EL (cell line): Measurements from ENCODE around the gene TNFSF13.
A peak's percentile ranks its signal among the peaks of the same experiment; 100 is the strongest.

Experiments used
- DNase-seq: peaks from one replicate; pipeline ENCODE4 v3.0.0-alpha.2; 2016

The TNFSF13 gene, protein sequence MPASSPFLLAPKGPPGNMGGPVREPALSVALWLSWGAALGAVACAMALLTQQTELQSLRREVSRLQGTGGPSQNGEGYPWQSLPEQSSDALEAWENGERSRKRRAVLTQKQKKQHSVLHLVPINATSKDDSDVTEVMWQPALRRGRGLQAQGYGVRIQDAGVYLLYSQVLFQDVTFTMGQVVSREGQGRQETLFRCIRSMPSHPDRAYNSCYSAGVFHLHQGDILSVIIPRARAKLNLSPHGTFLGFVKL

DNA sequence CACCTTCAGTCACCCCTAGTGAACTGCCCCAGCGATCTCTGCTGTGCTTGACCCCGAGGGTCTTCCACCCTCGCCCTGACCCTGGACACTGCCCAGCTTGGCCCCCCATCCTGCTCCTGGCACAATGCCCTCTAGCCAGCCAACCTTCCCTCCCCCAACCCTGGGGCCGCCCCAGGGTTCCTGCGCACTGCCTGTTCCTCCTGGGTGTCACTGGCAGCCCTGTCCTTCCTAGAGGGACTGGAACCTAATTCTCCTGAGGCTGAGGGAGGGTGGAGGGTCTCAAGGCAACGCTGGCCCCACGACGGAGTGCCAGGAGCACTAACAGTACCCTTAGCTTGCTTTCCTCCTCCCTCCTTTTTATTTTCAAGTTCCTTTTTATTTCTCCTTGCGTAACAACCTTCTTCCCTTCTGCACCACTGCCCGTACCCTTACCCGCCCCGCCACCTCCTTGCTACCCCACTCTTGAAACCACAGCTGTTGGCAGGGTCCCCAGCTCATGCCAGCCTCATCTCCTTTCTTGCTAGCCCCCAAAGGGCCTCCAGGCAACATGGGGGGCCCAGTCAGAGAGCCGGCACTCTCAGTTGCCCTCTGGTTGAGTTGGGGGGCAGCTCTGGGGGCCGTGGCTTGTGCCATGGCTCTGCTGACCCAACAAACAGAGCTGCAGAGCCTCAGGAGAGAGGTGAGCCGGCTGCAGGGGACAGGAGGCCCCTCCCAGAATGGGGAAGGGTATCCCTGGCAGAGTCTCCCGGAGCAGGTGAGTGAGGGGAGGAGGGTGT lies at the start of gene TNFSF13:
Gene TNFSF13, plus strand, starts transcription at position 207 of the 776 bp plus-strand sequence. Its CDS starts 290 bp downstream, at position 497.
- DNase-seq, result no peak

DNA sequence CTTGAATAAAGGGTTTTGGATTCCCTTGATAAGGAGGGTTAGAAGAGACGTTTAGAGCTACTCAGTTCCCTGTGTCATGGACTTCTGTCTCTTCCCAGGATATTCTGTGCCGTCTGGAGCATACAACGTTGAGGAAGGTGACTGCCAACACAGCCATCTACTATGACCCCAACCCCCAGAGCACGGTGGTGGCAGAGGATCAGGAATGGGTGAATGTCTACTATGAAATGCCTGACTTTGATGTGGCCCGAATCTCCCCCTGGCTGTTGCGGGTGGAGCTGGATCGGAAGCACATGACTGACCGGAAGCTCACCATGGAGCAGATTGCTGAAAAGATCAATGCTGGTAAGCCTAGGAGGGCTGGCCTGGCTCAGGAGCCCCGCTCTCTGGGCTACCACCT lies 49.7 kb upstream of the TNFSF13 start:
- no peak for DNase-seq

DNA sequence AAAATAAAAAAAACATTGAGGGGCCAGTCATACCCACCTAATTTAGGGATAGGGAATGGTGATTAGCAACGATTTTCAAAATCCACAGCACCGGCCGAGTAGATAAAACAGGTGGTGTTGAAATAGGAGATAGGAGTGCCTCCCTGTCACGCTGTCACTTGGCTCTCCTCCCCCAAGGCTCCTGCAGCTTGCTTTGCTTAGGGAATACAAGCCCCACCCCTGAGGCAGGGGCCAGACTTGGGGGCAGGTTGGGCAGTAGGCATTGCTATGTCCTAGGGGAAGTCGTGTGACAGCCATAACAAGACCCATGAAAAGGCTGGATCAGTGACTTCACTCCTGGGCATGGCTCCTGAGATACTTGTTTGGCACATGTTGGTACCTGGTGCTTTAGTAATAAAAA lies 48.6 kb upstream of the TNFSF13 start:
- DNase-seq, result no peak

DNA sequence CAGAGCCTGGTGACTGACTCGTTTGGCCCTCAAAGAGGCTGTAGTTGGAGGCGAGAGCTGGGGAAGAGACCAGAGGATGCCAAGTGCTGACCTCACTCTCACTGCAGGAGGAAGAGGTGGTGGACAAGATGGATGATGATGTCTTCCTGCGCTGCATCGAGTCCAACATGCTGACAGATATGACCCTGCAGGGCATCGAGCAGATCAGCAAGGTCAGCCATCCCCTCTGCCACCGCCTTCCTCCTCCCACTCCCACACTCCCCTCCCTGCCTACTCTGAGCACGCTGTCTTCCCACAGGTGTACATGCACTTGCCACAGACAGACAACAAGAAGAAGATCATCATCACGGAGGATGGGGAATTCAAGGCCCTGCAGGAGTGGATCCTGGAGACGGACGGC lies 47.4 kb upstream of the TNFSF13 start:
- DNase-seq, result no peak

DNA sequence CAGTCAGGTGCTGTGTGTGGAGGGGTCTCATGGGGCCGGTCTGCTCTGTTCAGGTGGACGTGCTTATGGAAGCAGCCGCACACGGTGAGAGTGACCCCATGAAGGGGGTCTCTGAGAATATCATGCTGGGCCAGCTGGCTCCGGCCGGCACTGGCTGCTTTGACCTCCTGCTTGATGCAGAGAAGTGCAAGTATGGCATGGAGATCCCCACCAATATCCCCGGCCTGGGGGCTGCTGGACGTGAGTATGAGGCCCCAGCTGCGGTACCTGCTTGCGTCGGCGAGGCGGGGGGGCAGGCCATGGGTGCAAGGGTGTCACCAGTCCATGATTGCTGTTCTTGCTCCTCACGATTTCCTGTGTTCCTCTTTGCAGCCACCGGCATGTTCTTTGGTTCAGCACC lies 46.4 kb upstream of the TNFSF13 start:
- no peak for DNase-seq

DNA sequence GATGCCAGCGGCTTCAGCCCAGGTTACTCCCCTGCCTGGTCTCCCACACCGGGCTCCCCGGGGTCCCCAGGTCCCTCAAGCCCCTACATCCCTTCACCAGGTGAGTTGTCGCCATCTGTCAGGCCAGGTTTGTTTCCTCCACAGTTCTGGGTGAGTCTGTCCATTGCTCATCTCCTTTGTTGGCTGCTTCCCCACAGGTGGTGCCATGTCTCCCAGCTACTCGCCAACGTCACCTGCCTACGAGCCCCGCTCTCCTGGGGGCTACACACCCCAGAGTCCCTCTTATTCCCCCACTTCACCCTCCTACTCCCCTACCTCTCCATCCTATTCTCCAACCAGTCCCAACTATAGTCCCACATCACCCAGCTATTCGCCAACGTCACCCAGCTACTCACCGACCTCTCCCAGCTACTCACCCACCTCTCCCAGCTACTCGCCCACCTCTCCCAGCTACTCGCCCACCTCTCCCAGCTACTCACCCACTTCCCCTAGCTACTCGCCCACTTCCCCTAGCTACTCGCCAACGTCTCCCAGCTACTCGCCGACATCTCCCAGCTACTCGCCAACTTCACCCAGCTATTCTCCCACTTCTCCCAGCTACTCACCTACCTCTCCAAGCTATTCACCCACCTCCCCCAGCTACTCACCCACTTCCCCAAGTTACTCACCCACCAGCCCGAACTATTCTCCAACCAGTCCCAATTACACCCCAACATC lies 45.6 kb upstream of the TNFSF13 start:
- no peak for DNase-seq

DNA sequence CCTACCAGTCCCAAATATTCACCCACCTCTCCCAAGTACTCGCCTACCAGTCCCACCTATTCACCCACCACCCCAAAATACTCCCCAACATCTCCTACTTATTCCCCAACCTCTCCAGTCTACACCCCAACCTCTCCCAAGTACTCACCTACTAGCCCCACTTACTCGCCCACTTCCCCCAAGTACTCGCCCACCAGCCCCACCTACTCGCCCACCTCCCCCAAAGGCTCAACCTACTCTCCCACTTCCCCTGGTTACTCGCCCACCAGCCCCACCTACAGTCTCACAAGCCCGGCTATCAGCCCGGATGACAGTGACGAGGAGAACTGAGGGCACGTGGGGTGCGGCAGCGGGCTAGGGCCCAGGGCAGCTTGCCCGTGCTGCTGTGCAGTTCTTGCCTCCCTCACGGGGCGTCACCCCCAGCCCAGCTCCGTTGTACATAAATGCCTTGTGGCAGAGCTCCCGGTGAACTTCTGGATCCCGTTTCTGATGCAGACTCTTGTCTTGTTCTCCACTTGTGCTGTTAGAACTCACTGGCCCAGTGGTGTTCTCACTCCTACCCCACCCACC lies 44.6 kb upstream of the TNFSF13 start:
- DNase-seq, result no peak

DNA sequence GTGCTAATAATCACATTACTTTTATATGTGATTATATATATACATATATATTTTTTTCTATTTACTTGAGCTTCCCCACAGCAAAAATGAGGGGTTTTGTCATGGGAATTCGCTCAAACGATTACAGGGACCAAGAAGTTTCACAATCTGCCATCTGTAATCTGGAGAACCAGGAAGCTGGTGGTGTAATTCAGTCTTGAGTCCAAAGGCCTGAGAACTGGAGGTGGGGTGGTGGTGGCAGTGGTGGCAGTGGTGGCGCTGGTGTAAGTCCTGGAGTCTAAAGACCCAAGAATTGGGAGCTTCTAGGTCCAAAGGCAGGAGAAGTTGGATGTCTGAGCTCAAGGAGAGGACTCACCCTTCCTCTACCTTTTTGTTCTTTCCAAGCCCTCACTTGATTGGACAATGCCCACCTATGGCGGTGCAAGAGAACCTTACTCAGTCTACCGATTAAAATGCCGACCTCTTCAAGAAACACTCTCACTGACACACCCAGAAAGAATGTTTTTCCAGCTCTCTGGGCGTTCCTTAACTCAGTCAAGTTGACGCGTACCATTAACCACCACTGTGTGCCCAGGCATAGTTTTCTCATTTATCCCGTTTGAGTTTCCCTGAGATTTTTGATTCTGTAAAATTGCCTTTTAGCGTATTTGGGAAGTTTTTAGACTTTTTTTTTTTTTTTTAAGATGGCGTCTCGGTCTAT lies 42.5 kb upstream of the TNFSF13 start:
- peak; percentile 12 for DNase-seq

DNA sequence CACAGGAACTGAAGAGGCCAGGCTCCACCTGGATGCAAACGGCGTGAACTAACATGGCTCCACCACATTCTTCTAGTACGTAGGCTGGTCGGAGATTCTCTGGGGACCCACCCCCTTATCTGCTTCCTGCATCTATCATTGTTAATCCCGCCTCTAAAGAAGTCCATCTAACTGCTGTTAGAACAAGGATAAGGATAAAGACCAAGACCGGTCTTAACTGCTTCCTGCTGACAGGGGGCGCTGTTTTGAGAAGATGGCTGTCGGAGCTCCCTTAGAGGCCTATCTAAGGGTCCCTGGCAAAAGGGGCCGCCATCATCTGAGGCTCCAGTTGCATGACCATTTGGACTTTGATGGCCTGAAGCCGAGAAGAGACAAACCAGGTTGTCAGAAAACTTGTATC lies 35.5 kb upstream of the TNFSF13 start:
- DNase-seq, result peak; percentile 13

DNA sequence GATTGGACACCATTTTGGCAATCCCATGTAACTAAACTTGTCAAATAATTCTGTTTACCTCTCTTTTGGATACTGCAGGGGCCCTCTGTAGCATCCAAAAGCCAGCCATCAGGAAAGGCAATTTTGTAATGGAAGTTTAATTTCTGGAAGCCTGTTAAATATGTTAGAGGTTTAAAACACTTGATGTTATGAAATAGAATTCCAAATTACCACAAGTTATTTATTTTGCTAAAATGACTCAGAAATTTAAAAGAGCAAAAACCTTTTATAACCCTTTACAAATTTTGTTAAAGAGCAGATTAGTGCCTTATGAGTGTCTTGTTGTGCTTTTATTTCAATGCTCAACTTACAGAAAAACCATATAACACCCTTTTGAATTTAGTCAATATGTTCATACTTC lies 29.7 kb upstream of the TNFSF13 start:
- no peak for DNase-seq

DNA sequence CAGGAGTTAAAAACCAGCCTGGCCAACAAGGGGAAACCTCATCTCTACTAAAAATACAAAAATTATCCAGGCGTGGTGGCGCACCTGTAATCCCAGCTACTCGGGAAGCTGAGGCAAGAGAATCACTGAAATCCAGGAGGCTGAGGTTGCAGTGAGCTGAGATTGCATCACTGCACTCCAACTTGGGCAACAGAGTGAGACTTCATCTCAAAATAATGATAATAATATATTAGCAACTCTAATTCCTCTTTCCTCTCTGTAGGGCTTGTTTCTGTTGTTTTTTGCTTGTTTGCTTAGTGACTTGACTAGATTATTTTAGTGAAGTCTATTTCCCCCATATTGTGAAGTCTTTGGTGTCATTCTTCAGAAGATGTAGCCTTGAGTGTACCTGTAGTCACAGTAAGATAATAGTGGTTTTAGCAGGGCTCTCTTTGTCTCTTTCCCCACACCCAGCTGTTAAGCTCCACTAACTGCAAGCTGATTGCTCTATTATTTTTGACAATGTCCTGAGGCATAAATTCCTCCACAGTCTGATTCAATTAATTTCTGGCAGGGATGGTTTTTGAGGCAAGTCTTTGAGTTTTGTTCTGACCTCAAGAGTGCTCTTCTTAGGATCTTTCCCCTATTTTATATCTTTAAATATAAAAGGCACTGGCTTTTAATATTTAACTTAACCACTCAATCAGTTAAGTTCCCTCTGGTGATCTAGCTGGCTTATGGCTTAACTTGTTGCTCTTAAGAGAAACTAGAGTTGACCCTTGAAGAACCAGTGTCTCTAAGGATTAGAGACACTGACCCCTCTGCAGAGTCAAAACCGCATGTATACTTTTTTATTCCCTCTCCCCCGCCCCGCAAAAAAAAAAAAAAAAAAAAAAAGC lies 28.3 kb upstream of the TNFSF13 start:
- no peak for DNase-seq

DNA sequence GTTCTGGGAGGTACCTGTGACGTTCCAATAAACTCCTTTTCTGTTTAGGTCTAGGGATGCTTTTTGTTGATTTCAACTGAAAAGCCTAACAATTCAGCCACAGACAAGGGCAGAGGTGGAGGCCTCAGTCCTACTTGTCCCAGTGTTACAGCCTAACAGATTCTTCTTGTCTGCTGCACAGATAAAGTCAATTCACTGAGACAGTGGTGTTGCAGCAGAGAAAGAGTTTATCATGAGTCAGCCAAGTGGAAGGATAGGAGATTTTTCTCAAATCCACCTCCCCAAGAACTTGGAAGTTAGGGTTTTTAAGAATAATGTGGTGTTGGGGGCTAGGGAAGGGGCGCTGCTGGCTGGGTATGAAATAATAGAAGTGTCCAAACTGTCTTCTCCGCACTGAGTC lies 20.5 kb upstream of the TNFSF13 start:
- DNase-seq, result no peak

DNA sequence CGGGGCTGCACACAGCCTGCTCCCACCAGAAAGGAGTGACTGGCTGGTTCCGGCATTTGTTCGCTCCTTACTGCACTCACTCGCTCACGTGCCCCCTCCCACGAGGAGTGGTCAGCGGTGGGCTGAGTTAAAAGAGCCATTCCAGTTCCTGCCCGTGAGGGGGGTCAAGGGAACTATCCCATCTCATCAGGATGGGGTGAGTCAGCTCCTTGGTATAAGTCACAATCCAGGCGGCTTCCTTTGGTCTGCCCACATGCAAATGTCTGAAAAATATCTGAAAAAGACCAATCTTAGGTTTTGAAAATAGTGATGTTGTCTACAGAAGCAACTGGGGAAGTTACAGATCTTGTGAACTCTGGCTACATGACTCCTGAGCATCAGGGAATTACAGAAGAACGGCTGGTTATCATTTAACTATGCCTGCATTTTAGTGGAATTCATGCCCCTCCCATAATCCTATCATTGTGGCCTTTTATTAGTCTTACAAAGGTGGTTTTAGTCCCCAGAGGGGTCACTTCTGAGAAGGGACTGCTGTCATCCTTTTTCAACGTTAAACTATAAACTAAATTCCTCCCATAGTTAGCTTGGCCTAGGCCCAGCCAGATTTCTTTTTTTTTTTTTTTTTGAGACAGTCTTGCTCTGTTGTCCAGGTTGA lies 19.5 kb upstream of the TNFSF13 start:
- DNase-seq, result peak; percentile 27

DNA sequence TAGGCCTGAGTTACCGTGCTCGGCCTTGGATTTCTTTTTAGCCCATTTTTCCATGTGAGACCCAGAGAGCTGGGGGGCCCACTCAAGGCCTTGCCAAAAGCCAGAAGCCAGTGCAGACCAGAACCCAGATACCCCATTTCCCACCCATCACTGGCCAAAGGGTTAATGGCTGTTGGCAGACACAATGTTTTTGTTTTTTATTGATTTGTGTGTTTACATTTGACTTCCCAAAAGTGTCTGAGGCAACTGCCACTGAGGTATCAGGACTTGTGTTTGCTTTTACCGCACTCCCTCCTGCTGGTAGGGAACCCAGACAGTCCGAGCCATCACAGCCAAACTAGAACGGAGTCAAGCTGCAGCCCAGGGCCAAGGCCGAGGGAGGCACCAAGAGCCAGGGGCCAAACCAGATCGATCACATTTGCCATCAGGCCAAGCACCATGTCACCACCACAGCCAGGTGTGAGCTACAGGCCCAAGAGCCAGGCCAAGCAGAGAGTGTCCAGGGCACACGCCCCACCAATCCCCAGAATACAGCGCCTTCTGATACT lies 17.4 kb upstream of the TNFSF13 start:
- no peak for DNase-seq

DNA sequence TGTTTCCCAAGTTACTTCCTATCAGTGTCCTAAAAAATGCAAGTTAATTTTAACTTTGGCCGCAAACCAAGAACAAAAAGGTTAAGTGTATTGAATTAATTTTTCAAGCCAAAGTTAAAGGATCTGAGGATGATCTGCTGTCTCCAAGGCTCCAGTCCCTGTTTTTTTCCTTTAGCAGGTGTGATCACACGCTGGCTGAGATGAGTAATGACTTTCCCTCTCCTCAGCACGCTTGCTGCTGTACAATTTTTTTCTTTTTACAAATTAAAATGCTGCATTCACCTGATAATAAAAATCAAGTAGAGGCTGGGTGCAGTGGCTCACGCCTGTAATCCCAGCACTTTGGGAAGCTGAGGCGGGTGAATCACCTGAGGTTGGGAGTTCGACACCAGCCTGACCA lies 13.6 kb upstream of the TNFSF13 start:
- DNase-seq, result no peak

DNA sequence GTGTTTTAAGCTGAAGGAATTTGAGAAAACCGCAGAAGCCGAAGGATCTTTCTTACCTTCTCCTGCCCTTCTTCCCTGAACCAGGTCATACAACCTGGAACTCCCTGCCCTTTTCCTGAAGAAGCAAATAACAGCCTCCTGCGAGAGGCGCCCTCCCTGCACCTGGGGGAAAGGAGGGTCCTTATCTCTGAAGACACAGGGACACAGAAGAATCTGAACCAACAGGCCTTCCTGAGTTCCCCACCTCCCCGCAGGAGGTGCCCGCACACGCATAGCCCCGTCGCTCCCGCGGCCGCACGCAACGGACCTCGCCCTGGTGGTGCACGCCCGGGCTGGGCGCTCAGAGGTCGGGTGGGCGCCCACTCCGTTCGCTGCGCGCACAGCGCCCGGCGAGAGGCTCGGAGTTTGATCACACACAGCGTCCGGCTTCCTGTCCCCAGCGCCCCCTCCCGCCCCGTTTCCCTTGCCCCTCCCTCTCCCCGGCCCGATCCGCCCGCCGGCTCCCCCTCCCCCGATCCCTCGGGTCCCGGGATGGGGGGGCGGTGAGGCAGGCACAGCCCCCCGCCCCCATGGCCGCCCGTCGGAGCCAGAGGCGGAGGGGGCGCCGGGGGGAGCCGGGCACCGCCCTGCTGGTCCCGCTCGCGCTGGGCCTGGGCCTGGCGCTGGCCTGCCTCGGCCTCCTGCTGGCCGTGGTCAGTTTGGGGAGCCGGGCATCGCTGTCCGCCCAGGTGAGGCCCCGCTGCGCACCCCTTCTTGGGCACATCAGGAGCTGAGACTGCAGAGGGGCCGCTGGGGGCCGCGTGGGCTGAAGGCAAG lies 9.8 kb upstream of the TNFSF13 start, which contains the start of gene TNFSF12:
Gene TNFSF12, plus strand, starts transcription at position 474 of the 816 bp plus-strand sequence. Its CDS starts 96 bp downstream, at position 570.
- peak; percentile 50 for DNase-seq

DNA sequence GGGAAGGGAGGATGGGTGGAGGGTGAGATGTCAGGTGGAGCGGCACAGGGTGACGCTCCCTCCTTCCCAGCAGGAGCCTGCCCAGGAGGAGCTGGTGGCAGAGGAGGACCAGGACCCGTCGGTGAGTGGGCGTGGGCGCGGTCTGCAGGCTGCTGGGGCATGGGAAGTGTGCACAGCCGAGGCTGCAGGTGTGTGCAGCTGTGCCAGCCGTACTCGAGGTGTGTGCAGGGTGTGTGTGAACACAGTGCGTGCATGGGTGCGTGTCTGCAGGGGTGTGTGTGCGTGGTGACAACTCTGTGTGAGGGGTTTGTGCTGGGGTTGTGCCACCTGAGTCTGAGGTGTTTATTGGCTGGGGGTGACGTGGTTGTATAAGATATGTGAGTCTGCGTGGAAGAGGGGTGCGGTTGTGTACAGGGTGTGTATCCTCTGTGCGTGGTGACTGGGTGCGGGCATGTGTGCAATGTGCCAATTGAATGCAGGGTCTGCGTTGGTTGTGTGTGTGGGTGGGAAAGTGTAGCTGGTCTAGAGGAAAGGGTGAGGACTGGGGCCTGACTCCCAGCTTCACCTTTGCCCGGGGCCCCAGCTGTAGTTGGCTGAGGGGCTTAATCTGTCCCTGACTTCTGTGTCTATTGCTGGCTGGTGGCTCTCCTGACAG lies 9.0 kb upstream of the TNFSF13 start:
- no peak for DNase-seq

DNA sequence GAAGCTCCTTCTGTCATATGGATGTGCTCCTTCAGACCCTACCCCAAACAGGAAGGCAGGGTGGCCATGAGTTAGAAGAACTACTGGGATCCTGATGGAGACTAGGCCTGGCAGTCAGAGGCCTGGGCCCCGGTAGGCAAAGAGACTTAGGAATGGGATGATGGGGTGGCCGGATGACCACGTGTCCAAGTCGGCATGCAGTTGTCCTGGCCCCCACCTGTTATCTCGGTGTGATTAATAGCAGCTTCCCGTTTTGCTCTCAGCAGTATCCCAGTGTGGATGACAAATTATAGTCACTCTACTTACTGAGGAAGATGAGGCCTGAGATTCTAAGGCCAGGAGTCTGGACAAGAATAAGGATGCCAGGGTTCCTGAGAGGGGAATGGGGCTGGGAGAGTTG lies 8.2 kb upstream of the TNFSF13 start:
- no peak for DNase-seq

DNA sequence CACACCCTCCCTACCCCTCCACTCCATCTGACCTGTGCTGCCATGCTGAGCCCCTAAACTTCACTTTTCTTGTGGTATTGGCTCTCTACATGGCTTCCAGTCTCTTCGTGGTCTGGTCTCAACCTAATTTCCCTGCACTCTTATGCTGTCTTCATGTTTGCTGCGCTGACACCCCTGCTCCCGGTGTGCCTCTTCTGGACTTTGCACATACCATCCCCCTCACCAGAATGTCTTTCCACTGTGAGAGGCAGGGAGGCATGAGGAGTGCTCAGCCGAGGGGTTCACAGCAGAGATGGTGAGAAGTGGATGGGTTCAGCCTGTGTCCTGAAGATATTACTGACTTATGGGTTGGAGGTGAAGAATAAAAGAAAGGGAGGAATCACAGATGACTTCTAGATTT lies 7.2 kb upstream of the TNFSF13 start:
- DNase-seq, result no peak
